Measurements from ENCODE around the gene TRAPPC8.
"Not testable (repeated sequence)": the region's sequence is repeated elsewhere in the genome, so short reads cannot be mapped to it uniquely, and the experiment has no call there.

The TRAPPC8 gene

GRCh38 chr18:31918733-31919132 lies 24.2 kb downstream of the TRAPPC8 start:
- H3K4me3 ChIP-seq (ENCODE audit: low read depth in 1 of 2, low read length in 2 of 2) = no peak overlapping the region
- no peak overlapping the region for H3K4me2 ChIP-seq (ENCODE audit: insufficient read depth, low read length)
- no peaks in the 10 kb centered on the region for H3K27me3 ChIP-seq (ENCODE audit: insufficient read depth, low read length, poor library complexity)
- DNase-seq (no peak), ATAC-seq (ENCODE audit: insufficient read depth, low read depth) (no peak)
- H4K20me1 ChIP-seq (ENCODE audit: insufficient read depth, low read length) = no peaks in the 10 kb centered on the region; the same call in 1 of the 2 replicates
- peaks cover 51% of the 10 kb centered on the region for H3K79me2 ChIP-seq (ENCODE audit: insufficient read depth, low read length)
- peaks cover 46% of the 10 kb centered on the region; the same call in 1 of the 2 replicates for H3K36me3 ChIP-seq (ENCODE audit: insufficient read depth, low read length)
- no peak overlapping the region for H2AFZ ChIP-seq (ENCODE audit: low read depth, low read length)
- no peak overlapping the region for H3K27ac ChIP-seq (ENCODE audit: low read length)
- no peaks in the 10 kb centered on the region for H3K9me3 ChIP-seq (ENCODE audit: insufficient read depth, low read length, severe bottlenecking)
- no peak overlapping the region for H3K9ac ChIP-seq (ENCODE audit: low read depth, low read length)
- no peaks in the 10 kb centered on the region for H3K4me1 ChIP-seq (ENCODE audit: insufficient read depth, low read length)
- no peak for TF ChIP-seq CTCF (IDR thresholded peaks at IDR 0.05; ENCODE audit: borderline replicate concordance, extremely low read depth, low read length, poor library complexity, severe bottlenecking)
- no peak for TF ChIP-seq EZH2 (IDR thresholded peaks at IDR 0.05; ENCODE audit: borderline replicate concordance, low read depth, low read length, severe bottlenecking)

- ATAC-seq (ENCODE audit: insufficient read depth, low read depth) (no peak), DNase-seq (no peak)
- H3K27ac ChIP-seq (ENCODE audit: low read length) = no peak overlapping the region
- no peaks in the 10 kb centered on the region for H4K20me1 ChIP-seq (ENCODE audit: insufficient read depth, low read length)
- no peak overlapping the region for H3K9ac ChIP-seq (ENCODE audit: low read depth, low read length)
- H3K79me2 ChIP-seq (ENCODE audit: insufficient read depth, low read length) = no peaks in the 10 kb centered on the region
- no peaks in the 10 kb centered on the region for H3K27me3 ChIP-seq (ENCODE audit: insufficient read depth, low read length, poor library complexity)
- no peak overlapping the region for H3K4me2 ChIP-seq (ENCODE audit: insufficient read depth, low read length)
- no peak overlapping the region for H2AFZ ChIP-seq (ENCODE audit: low read depth, low read length)
- peaks cover 59% of the 10 kb centered on the region for H3K36me3 ChIP-seq (ENCODE audit: insufficient read depth, low read length)
- no peak overlapping the region for H3K4me3 ChIP-seq (ENCODE audit: low read depth in 1 of 2, low read length in 2 of 2)
- no peaks in the 10 kb centered on the region for H3K4me1 ChIP-seq (ENCODE audit: insufficient read depth, low read length)
- H3K9me3 ChIP-seq (ENCODE audit: insufficient read depth, low read length, severe bottlenecking) = no peaks in the 10 kb centered on the region
- TF ChIP-seq CTCF (IDR thresholded peaks at IDR 0.05; ENCODE audit: borderline replicate concordance, extremely low read depth, low read length, poor library complexity, severe bottlenecking) (no peak), EZH2 (IDR thresholded peaks at IDR 0.05; ENCODE audit: borderline replicate concordance, low read depth, low read length, severe bottlenecking) (no peak)
Measured at GRCh38 chr18:31901063-31901462, 41.9 kb downstream of the TRAPPC8 start.

- peaks cover 62% of the 10 kb centered on the region for H3K36me3 ChIP-seq (ENCODE audit: insufficient read depth, low read length)
- not testable (repeated sequence) for H3K9ac ChIP-seq (ENCODE audit: low read depth, low read length); DNase-seq; H2AFZ ChIP-seq (ENCODE audit: low read depth, low read length); H3K4me2 ChIP-seq (ENCODE audit: insufficient read depth, low read length); H3K9me3 ChIP-seq (ENCODE audit: insufficient read depth, low read length, severe bottlenecking); H4K20me1 ChIP-seq (ENCODE audit: insufficient read depth, low read length); H3K79me2 ChIP-seq (ENCODE audit: insufficient read depth, low read length); ATAC-seq (ENCODE audit: insufficient read depth, low read depth); H3K4me3 ChIP-seq (ENCODE audit: low read depth in 1 of 2, low read length in 2 of 2); H3K4me1 ChIP-seq (ENCODE audit: insufficient read depth, low read length); H3K27ac ChIP-seq (ENCODE audit: low read length); H3K27me3 ChIP-seq (ENCODE audit: insufficient read depth, low read length, poor library complexity)
Measured at GRCh38 chr18:31899771-31900170, 43.2 kb downstream of the TRAPPC8 start.

GRCh38 chr18:31892936-31893335 lies 50.0 kb downstream of the TRAPPC8 start:
- Histone ChIP-seq H3K27me3 (ENCODE audit: insufficient read depth, low read length, poor library complexity) (no peaks in the 10 kb centered on the region), H3K79me2 (ENCODE audit: insufficient read depth, low read length) (no peaks in the 10 kb centered on the region), H3K4me3 (ENCODE audit: low read depth in 1 of 2, low read length in 2 of 2) (no peak overlapping the region), H3K4me2 (ENCODE audit: insufficient read depth, low read length) (no peak overlapping the region), H2AFZ (ENCODE audit: low read depth, low read length) (no peak overlapping the region), H4K20me1 (ENCODE audit: insufficient read depth, low read length) (no peaks in the 10 kb centered on the region), H3K4me1 (ENCODE audit: insufficient read depth, low read length) (no peaks in the 10 kb centered on the region), H3K9ac (ENCODE audit: low read depth, low read length) (no peak overlapping the region), H3K9me3 (ENCODE audit: insufficient read depth, low read length, severe bottlenecking) (no peaks in the 10 kb centered on the region), H3K36me3 (ENCODE audit: insufficient read depth, low read length) (peaks cover 76% of the 10 kb centered on the region), H3K27ac (ENCODE audit: low read length) (no peak overlapping the region)
- DNase-seq = no peak
- TF ChIP-seq EZH2 (IDR thresholded peaks at IDR 0.05; ENCODE audit: borderline replicate concordance, low read depth, low read length, severe bottlenecking) (no peak), CTCF (IDR thresholded peaks at IDR 0.05; ENCODE audit: borderline replicate concordance, extremely low read depth, low read length, poor library complexity, severe bottlenecking) (no peak)
- no peak for ATAC-seq (ENCODE audit: insufficient read depth, low read depth)

Measured in DND-41 (cell line).